Measurements from ENCODE around the gene PTGDS.

PTGDS gene

GRCh38 chr9:136947955-136948510 lies 29.3 kb upstream of the PTGDS start:
- peak overlapping the region; percentile 60 for H3K9ac ChIP-seq (ENCODE audit: low read depth, low read length)
- peaks cover 3% of the 10 kb centered on the region for H3K36me3 ChIP-seq (ENCODE audit: control insufficient read depth, insufficient read depth, low read length)
- no peaks in the 10 kb centered on the region for H3K9me3 ChIP-seq (ENCODE audit: control insufficient read depth, insufficient read depth, low read length)
- no peaks in the 10 kb centered on the region for H3K27me3 ChIP-seq (ENCODE audit: control insufficient read depth, insufficient read depth, low read length)
- H3K4me1 ChIP-seq (ENCODE audit: control insufficient read depth, insufficient read depth, low read length) = no peaks in the 10 kb centered on the region
- no peak overlapping the region for H3K4me3 ChIP-seq (ENCODE audit: low read depth, low read length)

- Histone ChIP-seq H3K27me3 (ENCODE audit: control insufficient read depth, insufficient read depth, low read length) (no peaks in the 10 kb centered on the region), H3K4me3 (ENCODE audit: low read depth, low read length) (peak overlapping the region; percentile 73), H3K9ac (ENCODE audit: low read depth, low read length) (peak overlapping the region; percentile 70), H3K9me3 (ENCODE audit: control insufficient read depth, insufficient read depth, low read length) (no peaks in the 10 kb centered on the region), H3K4me1 (ENCODE audit: control insufficient read depth, insufficient read depth, low read length) (no peaks in the 10 kb centered on the region), H3K36me3 (ENCODE audit: control insufficient read depth, insufficient read depth, low read length) (no peaks in the 10 kb centered on the region)
Observed at GRCh38 chr9:136949239-136949816, 28.0 kb upstream of the PTGDS start.

GRCh38 chr9:136949817-136950655 lies 27.3 kb upstream of the PTGDS start:
- Histone ChIP-seq H3K4me3 (ENCODE audit: low read depth, low read length) (peak overlapping the region; percentile 73), H3K9ac (ENCODE audit: low read depth, low read length) (peak overlapping the region; percentile 83), H3K9me3 (ENCODE audit: control insufficient read depth, insufficient read depth, low read length) (no peaks in the 10 kb centered on the region), H3K36me3 (ENCODE audit: control insufficient read depth, insufficient read depth, low read length) (no peaks in the 10 kb centered on the region), H3K27me3 (ENCODE audit: control insufficient read depth, insufficient read depth, low read length) (no peaks in the 10 kb centered on the region), H3K4me1 (ENCODE audit: control insufficient read depth, insufficient read depth, low read length) (no peaks in the 10 kb centered on the region)

DNA sequence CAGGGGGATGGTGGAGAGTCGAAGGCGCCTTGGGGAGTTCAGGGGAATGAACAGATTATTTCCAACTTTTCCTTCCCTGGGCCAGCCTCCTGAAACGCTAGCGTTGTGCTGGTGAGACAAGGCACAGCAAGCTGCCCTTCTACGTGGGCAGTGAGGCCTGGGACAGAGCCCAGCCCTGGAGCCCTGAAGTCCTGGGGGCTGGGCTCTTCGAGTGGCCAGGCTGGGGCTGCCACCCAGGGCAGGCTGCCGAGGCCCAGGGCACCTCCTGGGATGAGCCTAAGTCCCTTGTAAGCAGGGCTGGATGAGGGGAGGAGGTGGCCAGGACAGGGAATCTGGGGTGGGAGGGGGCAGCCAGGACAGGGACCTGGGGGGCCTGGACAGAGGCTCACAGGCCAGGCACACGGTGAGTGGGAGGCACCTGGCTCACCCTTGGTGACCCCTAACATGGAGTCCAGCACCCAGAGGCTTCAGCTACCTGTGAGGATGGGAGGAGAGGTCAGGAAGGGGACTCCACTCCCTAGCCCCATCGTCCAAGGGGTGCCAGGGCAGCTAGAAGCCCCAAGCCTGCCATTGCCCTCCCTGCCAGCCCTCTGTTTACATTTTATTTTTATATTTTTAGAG lies 26.5 kb upstream of the PTGDS start:
- H3K9ac ChIP-seq (ENCODE audit: low read depth, low read length) = peak overlapping the region; percentile 83
- no peaks in the 10 kb centered on the region for H3K4me1 ChIP-seq (ENCODE audit: control insufficient read depth, insufficient read depth, low read length)
- H3K4me3 ChIP-seq (ENCODE audit: low read depth, low read length) = peak overlapping the region; percentile 73
- H3K9me3 ChIP-seq (ENCODE audit: control insufficient read depth, insufficient read depth, low read length) = no peaks in the 10 kb centered on the region
- no peaks in the 10 kb centered on the region for H3K36me3 ChIP-seq (ENCODE audit: control insufficient read depth, insufficient read depth, low read length)
- H3K27me3 ChIP-seq (ENCODE audit: control insufficient read depth, insufficient read depth, low read length) = no peaks in the 10 kb centered on the region

- H3K36me3 ChIP-seq (ENCODE audit: control insufficient read depth, insufficient read depth, low read length) = no peaks in the 10 kb centered on the region
- no peak within 1 kb of the TSS for H3K4me3 ChIP-seq (ENCODE audit: low read depth, low read length)
- H3K9ac ChIP-seq (ENCODE audit: low read depth, low read length) = no peak within 1 kb of the TSS
Observed at GRCh38 chr9:136951541-136952320, 25.6 kb upstream of the PTGDS start, which contains the start of gene LCN12. Gene LCN12 (plus strand): TSS chr9:136952273. CDS start chr9:136952328, 55 bp downstream.

DNA sequence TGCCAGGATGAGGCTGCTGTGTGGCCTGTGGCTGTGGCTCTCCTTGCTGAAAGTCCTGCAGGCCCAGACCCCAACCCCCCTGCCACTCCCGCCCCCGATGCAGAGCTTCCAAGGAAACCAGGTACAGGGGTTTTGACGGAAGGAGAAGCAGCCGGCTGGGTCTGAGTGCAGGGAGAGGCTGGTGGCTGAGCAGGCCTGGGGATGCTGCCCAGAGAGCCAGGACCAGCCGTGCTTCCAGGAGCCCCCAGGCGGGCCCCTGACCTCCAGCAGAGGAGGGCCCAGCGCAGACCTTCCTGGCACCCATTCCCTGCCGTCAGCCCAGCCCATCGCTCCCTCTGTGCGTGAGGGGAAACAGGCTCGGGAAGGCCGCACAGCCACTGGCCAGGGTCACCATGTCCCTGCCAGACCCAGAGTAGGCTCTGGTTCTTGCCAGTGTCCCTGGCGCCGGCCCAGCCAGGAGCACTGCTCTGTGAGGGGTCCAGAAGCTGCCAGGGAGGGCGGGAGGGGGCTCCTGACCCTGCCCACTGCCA lies 24.9 kb upstream of the PTGDS start:
- H3K4me3 ChIP-seq (ENCODE audit: low read depth, low read length) = no peak overlapping the region
- H3K9me3 ChIP-seq (ENCODE audit: control insufficient read depth, insufficient read depth, low read length) = no peaks in the 10 kb centered on the region
- no peak overlapping the region for H3K9ac ChIP-seq (ENCODE audit: low read depth, low read length)
- H3K36me3 ChIP-seq (ENCODE audit: control insufficient read depth, insufficient read depth, low read length) = no peaks in the 10 kb centered on the region
- no peaks in the 10 kb centered on the region for H3K27me3 ChIP-seq (ENCODE audit: control insufficient read depth, insufficient read depth, low read length)
- H3K4me1 ChIP-seq (ENCODE audit: control insufficient read depth, insufficient read depth, low read length) = no peaks in the 10 kb centered on the region

More at GRCh38 chr9:136951541-136952320, 25.6 kb upstream of the PTGDS start, which contains the start of gene LCN12:
- Histone ChIP-seq H3K4me1 (ENCODE audit: control insufficient read depth, insufficient read depth, low read length) (no peaks in the 10 kb centered on the region), H3K27me3 (ENCODE audit: control insufficient read depth, insufficient read depth, low read length) (no peaks in the 10 kb centered on the region), H3K9me3 (ENCODE audit: control insufficient read depth, insufficient read depth, low read length) (no peaks in the 10 kb centered on the region)

GRCh38 chr9:136952876-136953770 lies 24.2 kb upstream of the PTGDS start:
- Histone ChIP-seq H3K36me3 (ENCODE audit: control insufficient read depth, insufficient read depth, low read length) (no peaks in the 10 kb centered on the region), H3K27me3 (ENCODE audit: control insufficient read depth, insufficient read depth, low read length) (no peaks in the 10 kb centered on the region), H3K4me3 (ENCODE audit: low read depth, low read length) (no peak overlapping the region), H3K9me3 (ENCODE audit: control insufficient read depth, insufficient read depth, low read length) (no peaks in the 10 kb centered on the region), H3K9ac (ENCODE audit: low read depth, low read length) (no peak overlapping the region), H3K4me1 (ENCODE audit: control insufficient read depth, insufficient read depth, low read length) (no peaks in the 10 kb centered on the region)

GRCh38 chr9:136953771-136954269 lies 23.5 kb upstream of the PTGDS start:
- Histone ChIP-seq H3K4me3 (ENCODE audit: low read depth, low read length) (no peak overlapping the region), H3K9ac (ENCODE audit: low read depth, low read length) (no peak overlapping the region), H3K36me3 (ENCODE audit: control insufficient read depth, insufficient read depth, low read length) (no peaks in the 10 kb centered on the region), H3K9me3 (ENCODE audit: control insufficient read depth, insufficient read depth, low read length) (no peaks in the 10 kb centered on the region), H3K27me3 (ENCODE audit: control insufficient read depth, insufficient read depth, low read length) (no peaks in the 10 kb centered on the region), H3K4me1 (ENCODE audit: control insufficient read depth, insufficient read depth, low read length) (no peaks in the 10 kb centered on the region)

DNA sequence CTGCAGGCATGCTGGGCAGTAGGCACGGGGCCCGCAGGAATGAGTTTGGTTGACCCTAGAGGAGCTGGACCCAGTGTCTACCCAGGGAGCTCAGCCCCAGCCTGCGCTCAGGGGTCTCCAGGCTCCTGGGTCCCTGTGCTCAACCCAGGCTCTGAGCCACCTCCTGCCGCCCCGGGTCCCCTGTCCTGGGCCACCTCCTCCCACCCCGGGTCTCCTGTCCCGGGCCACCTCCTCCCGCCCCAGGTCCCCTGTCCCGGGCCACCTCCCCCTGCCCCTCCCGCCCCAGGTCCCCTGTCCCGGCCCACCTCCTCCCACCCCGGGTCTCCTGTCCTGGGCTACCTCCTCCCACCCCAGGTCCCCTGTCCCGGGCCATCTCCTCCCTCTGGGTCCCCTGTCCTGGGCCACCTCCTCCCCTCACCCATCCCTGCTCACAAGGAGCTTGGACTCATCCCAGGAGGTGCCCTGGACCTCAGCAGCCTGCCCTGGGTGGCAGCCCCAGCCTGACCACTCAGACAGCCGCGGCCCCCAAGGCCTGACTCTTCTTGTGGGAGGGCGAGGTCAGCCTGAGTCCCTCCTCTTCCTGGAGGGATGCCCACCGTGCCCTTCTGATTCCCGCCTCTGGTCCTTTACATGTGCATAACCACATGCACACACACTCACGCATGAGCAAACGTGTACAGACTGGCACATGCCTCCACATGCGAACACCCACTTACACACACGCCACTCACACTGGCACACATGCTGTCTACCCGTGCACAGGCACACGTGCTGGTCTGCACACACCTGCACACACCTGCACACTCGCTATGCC lies 22.8 kb upstream of the PTGDS start:
- no peak overlapping the region for H3K9ac ChIP-seq (ENCODE audit: low read depth, low read length)
- no peak overlapping the region for H3K4me3 ChIP-seq (ENCODE audit: low read depth, low read length)
- no peaks in the 10 kb centered on the region for H3K36me3 ChIP-seq (ENCODE audit: control insufficient read depth, insufficient read depth, low read length)
- no peaks in the 10 kb centered on the region for H3K9me3 ChIP-seq (ENCODE audit: control insufficient read depth, insufficient read depth, low read length)
- no peaks in the 10 kb centered on the region for H3K4me1 ChIP-seq (ENCODE audit: control insufficient read depth, insufficient read depth, low read length)
- H3K27me3 ChIP-seq (ENCODE audit: control insufficient read depth, insufficient read depth, low read length) = no peaks in the 10 kb centered on the region
